GM18499 (cell line): ENCODE data around the gene PLA2G7.

Experiments used
- ATAC-seq: cut with Tn5 transposase; IDR thresholded peaks from one replicate; pipeline ENCODE4 v1.9.1; 2021; ENCODE audit warnings: moderate number of reproducible peaks; ENCODE audit not compliant: insufficient read depth, unreplicated experiment

Gene PLA2G7

DNA sequence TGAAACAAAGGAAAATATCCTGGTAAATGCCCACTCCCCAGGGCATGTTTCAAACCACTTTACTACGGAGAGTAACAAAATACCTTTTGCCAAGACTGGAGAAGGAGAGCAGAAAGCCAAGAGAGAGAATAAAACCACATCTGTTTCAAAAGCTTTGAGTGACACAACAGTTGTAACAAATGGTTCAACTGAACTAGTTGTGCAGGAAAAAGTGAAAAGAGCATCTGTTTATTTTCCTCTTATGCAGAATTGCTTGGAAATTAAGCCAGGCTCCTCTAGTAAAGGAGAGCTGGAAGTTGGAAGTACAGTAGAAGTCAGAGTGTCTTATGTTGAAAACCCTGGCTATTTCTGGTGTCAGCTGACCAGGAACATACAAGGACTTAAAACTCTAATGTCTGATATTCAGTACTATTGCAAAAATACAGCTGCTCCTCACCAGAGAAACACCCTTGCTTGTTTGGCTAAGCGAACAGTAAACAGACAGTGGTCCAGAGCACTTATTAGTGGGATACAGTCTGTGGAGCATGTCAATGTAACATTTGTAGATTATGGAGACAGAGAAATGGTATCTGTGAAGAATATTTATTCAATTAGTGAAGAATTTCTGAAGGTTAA, 44.9 kb downstream of the PLA2G7 start:
- no peak for ATAC-seq

DNA sequence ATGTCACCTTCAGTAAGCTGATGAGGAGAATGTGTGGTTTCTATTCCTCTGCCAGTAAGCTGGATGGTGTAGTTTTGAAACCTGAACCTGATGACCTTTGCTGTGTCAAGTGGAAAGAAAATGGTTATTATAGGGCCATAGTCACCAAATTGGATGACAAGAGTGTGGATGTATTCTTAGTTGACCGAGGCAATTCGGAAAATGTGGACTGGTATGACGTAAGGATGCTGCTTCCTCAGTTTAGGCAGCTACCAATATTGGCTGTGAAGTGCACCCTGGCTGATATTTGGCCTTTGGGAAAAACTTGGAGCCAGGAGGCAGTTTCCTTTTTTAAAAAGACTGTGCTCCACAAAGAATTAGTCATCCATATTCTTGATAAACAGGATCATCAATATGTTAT, 45.5 kb downstream of the PLA2G7 start:
- ATAC-seq = no peak

DNA sequence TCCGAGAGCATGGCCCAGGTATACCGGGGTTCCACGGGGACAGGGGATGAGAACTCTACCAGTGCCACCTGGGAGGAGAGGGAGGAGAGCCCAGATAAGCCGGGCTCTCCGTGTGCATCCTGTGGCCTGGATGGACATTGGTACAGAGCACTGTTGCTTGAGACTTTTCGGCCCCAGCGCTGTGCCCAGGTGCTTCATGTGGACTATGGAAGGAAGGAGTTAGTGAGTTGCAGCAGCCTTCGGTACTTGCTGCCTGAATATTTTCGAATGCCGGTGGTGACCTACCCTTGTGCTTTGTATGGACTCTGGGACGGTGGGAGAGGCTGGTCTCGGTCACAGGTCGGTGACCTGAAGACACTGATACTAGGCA, 46.2 kb downstream of the PLA2G7 start:
- no peak for ATAC-seq

DNA sequence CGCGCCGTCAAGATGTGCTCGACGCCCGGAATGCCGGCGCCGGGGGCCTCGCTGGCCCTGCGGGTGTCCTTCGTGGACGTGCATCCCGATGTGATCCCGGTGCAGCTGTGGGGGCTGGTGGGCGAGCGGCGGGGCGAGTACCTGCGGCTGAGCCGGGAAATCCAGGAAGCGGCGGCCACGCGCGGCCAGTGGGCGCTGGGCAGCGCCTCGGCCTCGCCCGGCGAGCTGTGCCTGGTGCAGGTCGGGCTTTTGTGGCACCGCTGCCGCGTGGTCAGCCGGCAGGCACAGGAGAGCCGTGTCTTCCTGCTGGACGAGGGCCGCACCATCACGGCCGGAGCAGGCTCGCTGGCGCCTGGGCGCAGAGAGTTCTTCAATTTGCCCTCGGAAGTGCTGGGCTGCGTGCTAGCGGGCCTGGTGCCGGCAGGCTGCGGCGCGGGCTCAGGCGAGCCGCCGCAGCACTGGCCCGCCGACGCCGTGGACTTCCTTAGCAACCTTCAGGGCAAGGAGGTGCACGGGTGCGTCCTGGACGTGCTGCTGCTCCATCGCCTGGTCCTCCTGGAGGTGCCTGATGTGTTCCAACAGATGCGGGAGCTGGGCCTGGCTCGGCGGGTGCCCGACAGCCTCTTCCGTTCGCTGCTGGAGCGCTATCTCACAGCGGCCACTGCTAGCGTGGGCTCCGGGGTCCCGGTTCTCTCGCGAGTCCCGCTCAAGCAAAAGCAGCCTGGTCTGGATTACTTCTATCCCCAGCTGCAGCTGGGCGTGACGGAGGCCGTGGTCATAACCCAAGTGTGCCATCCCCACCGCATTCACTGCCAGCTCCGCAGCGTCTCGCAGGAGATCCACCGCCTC, 46.8 kb downstream of the PLA2G7 start:
- ATAC-seq = no peak

DNA sequence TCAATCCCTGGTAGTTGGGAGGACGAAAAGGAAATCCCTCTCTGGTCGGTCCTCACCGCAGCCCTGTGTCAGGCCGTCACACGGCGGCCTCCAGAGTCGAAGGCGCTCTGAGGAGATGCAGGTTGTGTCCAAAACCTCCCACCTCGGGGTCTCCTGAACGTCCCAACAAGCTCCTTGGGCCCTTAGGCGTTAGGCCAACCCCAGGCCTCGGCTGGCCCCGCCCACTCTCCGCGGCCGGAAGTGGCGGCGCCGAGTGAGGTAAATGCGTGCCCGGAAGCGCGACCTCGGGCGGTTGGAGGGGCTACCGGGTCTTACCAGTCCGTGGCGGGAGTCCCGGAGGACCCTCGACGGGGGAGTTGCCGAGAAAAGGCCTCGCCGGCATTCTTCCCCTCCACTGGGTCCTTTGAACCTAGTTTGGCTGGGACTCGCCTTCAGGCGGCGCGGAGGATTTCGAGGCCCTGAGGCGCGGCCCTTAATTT, 47.5 kb downstream of the PLA2G7 start, which contains the start of gene TDRD6:
Gene TDRD6 (plus strand): TSS at position 267 of the 479 bp plus-strand sequence. CDS start 244 bp downstream, outside the sequence.
- no peak for ATAC-seq

DNA sequence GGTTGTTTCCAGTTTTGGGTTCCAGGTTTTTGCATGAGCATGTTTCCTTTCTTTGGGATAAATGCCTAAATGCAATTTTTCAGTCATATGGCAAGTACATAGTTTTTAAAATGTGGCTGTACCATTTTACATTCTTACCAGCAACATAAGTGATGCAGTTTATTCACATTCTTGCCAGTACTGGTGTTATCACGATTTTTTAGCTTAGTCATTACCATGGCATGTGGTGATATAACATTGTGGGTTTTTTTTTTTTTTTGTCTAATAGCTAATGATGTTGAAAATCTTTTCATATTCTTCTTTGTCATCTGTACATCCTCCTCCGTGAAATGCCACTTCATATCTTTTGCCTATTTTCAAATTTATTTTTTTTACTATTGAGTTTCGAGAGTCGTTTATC, 50.4 kb downstream of the PLA2G7 start:
- ATAC-seq = no peak

DNA sequence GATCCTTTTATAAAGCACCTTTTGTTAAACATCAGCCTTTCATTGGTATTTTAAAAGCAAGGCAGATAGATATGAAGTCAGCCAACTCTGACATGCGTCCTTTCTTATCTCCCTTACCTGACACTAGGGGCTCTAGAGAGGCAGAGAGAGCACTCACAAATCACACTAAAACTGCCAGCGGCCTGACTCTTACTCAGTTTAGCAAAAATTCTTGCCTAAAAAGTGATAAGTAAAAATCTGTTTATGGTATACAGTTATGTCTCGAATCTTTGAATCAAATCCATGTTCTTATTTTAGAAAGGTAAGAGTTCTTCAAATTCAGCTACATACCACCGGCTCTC, 57.9 kb downstream of the PLA2G7 start:
- ATAC-seq = no peak

DNA sequence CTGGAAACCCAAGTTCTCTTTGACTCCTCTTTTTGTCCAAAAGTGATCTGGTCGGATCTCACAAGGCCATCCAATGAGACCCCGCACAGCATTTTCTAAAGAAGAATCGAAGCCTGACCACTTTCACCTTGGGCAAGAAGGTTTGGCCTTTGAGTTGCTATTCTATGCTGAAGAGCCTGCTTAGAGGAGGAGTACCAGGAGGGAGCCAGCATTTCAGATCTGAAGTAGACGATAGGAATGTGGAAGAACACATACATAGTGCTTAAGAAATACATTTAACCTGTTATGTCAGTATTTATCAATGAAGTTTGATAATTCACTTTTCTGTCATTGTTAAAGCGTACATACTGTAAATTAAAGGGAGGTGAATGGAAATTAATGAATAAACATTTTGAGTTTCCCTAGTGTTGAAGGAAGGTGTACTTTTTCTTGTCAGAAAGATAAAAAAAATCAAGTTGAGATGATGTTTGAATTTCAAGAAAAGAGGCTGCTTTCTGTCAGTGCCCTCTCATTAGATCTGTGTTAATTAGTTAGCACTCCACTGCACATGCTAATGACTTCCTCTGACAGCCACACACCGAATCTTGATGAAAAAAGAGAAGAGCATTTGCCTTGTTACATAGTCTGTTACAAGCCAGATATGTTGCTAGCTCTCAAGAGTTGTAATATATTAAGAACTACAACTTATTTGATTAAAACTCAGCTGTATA, 58.4 kb downstream of the PLA2G7 start:
- ATAC-seq = no peak

DNA sequence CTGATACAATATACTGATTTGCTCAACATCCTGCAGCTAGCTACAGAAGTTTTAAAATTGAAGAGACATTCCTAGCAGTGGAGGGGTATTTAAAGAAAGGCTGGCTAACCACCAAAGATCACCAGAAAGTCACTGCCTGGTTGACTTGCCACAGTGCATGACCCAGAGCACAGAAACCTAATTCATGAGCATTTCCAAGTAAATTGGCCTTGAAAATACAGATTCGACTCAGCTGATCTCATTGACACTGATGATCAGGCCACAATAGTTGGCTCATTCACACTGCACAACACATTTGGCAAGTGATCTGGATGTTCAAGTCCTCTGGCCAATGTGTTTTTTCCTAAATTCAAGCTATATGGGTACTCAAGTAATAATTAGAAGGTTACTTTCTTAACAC, 60.8 kb downstream of the PLA2G7 start:
- ATAC-seq = no peak

DNA sequence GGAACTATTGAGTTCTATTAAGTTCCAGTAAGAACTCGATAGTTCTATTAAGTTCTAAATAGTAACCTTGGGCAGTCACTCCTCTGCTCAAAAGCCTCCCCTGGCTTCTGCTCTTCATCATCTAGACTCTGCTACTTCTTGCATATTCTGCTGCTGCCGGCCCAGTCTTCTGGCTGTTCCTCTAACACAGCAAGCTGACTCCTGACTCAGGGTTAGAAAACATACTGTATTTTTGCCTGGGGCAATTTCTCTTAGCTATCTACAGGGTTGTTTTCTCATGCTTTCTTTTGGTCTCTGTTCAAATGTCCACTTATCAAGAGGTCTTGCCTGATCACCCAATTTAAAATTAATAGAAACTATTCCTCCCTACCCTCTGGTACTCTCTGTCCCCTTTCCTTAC, 67.8 kb downstream of the PLA2G7 start:
- no peak for ATAC-seq

DNA sequence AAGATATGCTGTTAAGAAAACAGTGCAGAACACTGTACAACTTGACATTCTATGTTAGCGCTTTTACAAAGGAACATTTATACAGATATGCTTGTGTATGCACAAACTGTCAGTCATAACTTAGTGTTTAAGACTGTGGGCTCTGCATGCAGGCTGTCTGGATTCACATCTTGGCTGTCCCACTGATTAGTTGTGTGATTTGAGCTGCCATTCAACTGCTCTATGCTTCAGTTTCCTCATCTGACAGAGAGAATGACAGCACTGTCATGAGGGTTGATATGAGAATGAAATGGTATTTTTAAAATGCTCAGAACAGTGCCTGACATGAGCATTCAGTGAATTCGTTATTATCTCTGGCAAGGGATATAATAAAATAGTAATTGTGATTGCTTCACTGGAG, 73.7 kb downstream of the PLA2G7 start:
- no peak for ATAC-seq

DNA sequence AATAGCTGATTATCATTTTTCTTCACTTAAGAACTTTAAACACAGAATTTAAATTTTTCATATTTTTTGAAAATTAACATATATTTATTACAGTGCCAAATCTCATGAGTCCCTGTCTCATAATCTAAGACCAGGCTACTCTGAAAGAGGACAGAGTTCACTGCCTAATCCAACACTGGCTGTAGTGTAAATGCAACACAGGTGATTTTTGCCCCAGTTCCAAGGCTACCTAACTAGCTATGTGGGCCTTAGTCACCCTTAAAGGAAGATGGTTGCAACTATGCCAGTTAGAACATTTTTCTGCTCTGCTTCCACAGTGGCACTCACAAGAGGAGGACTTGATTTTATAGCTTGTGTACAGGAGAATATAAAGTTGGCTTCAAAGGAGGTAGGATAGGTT, 77.5 kb downstream of the PLA2G7 start:
- no peak for ATAC-seq

DNA sequence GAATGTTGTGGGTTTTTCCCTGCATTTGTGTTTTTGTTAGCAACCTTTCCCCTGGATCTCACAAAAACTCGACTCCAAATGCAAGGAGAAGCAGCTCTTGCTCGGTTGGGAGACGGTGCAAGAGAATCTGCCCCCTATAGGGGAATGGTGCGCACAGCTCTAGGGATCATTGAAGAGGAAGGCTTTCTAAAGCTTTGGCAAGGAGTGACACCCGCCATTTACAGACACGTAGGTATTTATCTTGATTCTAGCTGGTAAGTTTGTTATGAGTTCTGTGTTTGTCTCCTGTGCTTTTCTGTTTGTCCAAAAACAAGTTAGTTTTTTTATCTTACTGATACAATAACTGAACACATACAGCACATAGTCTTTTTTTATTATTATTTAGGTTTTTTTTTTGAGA, 79.4 kb downstream of the PLA2G7 start:
- ATAC-seq = no peak
